Chondrocyte (in vitro differentiated cells): ENCODE results near the gene RALGPS1. TPM values are rescaled to one million over a fixed set of nuclear protein-coding genes. Genes with fewer than 3 reads are reported as not detected.

Source experiments
- DNase-seq: peaks from one replicate; pipeline ENCODE4 v3.0.0; 2021; ENCODE audit warnings: mixed read lengths, low spot score
- H3K27ac Mint-ChIP-seq: one replicate; pipeline ENCODE4 v1.8.0; 2021; ENCODE audit warnings: mild to moderate bottlenecking, moderate library complexity, mixed read lengths; ENCODE audit not compliant: unreplicated experiment
- H3K27me3 Mint-ChIP-seq: 2 replicates; pipeline ENCODE4 v1.8.0; 2021; ENCODE audit warnings: low read depth, mixed read lengths
- H3K36me3 Mint-ChIP-seq: 2 replicates; pipeline ENCODE4 v1.8.0; 2021; ENCODE audit warnings: low read depth, mixed read lengths
- H3K4me1 Mint-ChIP-seq: 2 replicates; pipeline ENCODE4 v1.8.0; 2021; ENCODE audit warnings: low read depth, mild to moderate bottlenecking, mixed read lengths
- H3K4me3 Mint-ChIP-seq: one replicate; pipeline ENCODE4 v1.8.0; 2021; ENCODE audit warnings: mild to moderate bottlenecking, moderate library complexity, mixed read lengths; ENCODE audit not compliant: unreplicated experiment
- H3K9me3 Mint-ChIP-seq: 2 replicates; pipeline ENCODE4 v1.8.0; 2021; ENCODE audit warnings: low read depth, mixed read lengths
- CTCF ChIP-seq: fragments of 200-600 bp; sonication (generic); IDR thresholded peaks from 2 replicates; pipeline ENCODE4 v1.5.0; 2021; ENCODE audit warnings: antibody characterized with exemption, mild to moderate bottlenecking, moderate library complexity
- total RNA-seq: library from RNA; stranded (reverse); gene quantifications from 3 replicates; pipeline ENCODE4 v1.2.1, GENCODE V29; 2021

Gene RALGPS1
- total RNA-seq, 1 donor from 2014 or later: 8.1 TPM

DNA sequence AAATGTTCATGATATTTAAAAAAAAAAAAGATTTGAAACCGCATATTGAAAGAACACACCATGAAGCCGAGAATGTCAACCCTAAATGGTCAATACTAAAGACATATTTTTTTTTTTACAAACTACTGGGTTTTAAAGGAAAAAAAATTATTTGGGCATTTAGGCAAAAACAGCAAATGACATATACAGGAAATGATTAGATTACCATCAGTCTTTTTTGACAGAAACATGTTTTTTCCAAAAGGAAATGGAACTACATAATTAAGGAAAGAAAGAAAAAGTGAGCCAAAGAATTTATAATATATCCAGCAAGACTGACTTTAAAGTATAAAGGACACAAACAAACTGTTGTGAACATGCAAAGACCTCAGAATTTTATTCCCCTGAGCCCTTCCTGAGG lies 56.7 kb downstream of the RALGPS1 start:
- H3K36me3 Mint-ChIP-seq: peaks cover 7% of the 10 kb centered on the region
- H3K27ac Mint-ChIP-seq: no peak overlapping the region
- no peak for TF ChIP-seq CTCF
- no peaks in the 10 kb centered on the region for H3K27me3 Mint-ChIP-seq
- no peak overlapping the region for H3K4me3 Mint-ChIP-seq
- DNase-seq: no peak
- H3K9me3 Mint-ChIP-seq: no peaks in the 10 kb centered on the region
- no peaks in the 10 kb centered on the region for H3K4me1 Mint-ChIP-seq

DNA sequence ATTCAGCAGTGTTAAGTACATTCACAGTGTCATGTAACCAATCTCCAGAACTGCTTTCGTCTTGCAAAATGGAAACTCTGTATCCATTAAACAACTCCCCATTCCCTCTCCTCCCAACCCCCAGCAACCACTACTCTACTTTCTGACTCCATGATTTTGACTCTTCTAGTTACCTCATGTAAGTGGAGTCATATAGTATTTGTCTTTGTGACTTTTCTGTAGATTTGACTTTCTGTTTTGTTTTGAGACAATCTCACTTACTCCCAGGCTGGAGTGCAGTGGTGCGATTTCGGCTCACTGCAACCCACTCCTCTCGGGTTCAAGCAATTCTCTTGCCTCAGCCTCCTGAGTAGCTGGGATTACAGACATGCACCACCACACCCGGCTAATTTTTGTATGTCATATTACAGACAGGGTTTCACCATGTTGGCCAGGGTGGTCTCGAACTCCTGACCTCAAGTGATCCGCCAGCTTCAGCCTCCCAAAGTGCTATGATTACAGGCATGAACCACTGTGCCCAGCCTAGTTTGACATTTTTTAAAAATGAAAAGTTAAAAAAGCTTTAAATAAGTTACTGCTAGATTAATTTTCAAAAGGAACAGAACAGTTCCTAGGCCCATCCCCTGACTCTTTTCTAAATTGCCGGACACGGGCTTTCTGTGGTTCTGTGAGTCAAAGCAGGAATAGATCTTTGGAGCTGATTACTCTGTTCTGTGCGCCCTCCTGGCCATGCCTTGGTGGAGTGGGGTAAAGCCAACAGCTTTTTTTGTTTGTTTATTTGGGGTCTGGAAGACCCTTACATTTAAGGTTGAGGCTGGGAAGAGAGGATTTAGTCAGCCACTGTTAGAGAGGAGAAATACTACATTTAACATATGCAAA lies 59.3 kb downstream of the RALGPS1 start:
- Mint-ChIP-seq H3K4me1 (no peaks in the 10 kb centered on the region), H3K27ac (no peak overlapping the region), H3K9me3 (no peaks in the 10 kb centered on the region), H3K36me3 (peaks cover 7% of the 10 kb centered on the region), H3K27me3 (no peaks in the 10 kb centered on the region), H3K4me3 (no peak overlapping the region)
- DNase-seq: no peak
- no peak for TF ChIP-seq CTCF

DNA sequence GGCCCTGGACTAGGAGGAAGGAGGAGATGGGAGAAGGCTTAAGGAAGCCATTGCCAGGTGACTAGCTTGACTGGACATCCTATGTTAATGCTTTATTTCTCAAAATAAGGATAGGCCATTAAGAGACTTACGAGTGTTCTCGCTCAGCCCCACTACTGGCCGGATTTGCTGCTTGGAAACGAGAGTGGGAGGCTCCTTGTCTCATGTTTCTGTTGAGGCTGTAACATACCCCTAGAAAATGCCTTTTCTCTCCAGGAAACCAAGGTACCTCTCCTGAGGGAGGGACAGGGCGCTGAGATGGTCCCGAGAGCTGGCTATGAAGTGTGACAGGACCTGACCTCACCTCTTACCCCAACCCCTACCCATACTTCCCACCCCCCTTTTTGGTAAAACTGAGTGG lies 60.0 kb downstream of the RALGPS1 start:
- Mint-ChIP-seq H3K27ac (no peak overlapping the region), H3K9me3 (no peaks in the 10 kb centered on the region), H3K36me3 (peaks cover 7% of the 10 kb centered on the region), H3K4me3 (no peak overlapping the region), H3K27me3 (no peaks in the 10 kb centered on the region), H3K4me1 (no peaks in the 10 kb centered on the region)
- no peak for TF ChIP-seq CTCF
- no peak for DNase-seq

GRCh38 chr9:126975327-126976220 lies 61.0 kb downstream of the RALGPS1 start:
- Mint-ChIP-seq H3K9me3 (no peaks in the 10 kb centered on the region), H3K36me3 (peaks cover 4% of the 10 kb centered on the region), H3K4me3 (no peak overlapping the region), H3K27me3 (no peaks in the 10 kb centered on the region), H3K4me1 (no peaks in the 10 kb centered on the region), H3K27ac (no peak overlapping the region)
- TF ChIP-seq CTCF: no peak
- DNase-seq: no peak

- Mint-ChIP-seq H3K27me3 (no peaks in the 10 kb centered on the region), H3K4me1 (no peaks in the 10 kb centered on the region), H3K4me3 (no peak overlapping the region), H3K27ac (no peak overlapping the region), H3K9me3 (peaks cover 7% of the 10 kb centered on the region), H3K36me3 (peaks cover 4% of the 10 kb centered on the region)
- TF ChIP-seq CTCF: no peak
- DNase-seq: no peak
Observed at GRCh38 chr9:126979461-126979860, 64.9 kb downstream of the RALGPS1 start.
